Measurements from ENCODE around the gene BYSL.

- TF ChIP-seq EZH2 (IDR thresholded peaks at IDR 0.05; ENCODE audit: borderline replicate concordance, insufficient read depth, low read length, poor library complexity, severe bottlenecking) (no peak), EP300 (conservative IDR thresholded peaks at IDR 0.05; ENCODE audit: poor library complexity, severe bottlenecking) (no peak), CTCF (IDR thresholded peaks at IDR 0.05; ENCODE audit: poor library complexity, severe bottlenecking) (no peak), RAD21 (conservative IDR thresholded peaks at IDR 0.05) (no peak)
Observed at GRCh38 chr6:41937861-41938574, 16.7 kb downstream of the BYSL start.
